Measurements from ENCODE around the gene SEL1L3. TPM values are rescaled to one million over a fixed set of nuclear protein-coding genes. Genes with fewer than 3 reads are reported as not detected.
A peak's percentile ranks its signal among the peaks of the same experiment; 100 is the strongest.

The SEL1L3 gene
- total and polyA plus RNA-seq, 9 of the 15 experiments (the other 6 are each of a cell fraction or from before 2014, with no cell fraction given), result 10.0 to 44.3 (median 21.6) TPM

GRCh38 chr4:25814301-25815136 lies 48.3 kb downstream of the SEL1L3 start:
- DNase-seq (ENCODE audit: extremely low read depth in 1 of 4, low spot score in 3 of 4) (no peak), FAIRE-seq (no peak), ATAC-seq (0 out of 3 replicates have a peak, but pooled peaks have one; percentile 29)
- H3K9me1 ChIP-seq (ENCODE audit: control insufficient read depth, insufficient read depth, low read length), result no peaks in the 10 kb centered on the region
- no peaks in the 10 kb centered on the region for H4K20me1 ChIP-seq (replicated peaks; ENCODE audit: control insufficient read depth, insufficient read depth, low read length)
- BruUV-seq (replicated peaks), result no TSS peak
- H2AFZ ChIP-seq (ENCODE audit: low read depth, low read length), result no peak overlapping the region
- no peak overlapping the region for H3K4me3 ChIP-seq
- intact Hi-C loops (cut with micrococcal nuclease) (no loop called here), in situ Hi-C loops (cut with MboI) (no loop called here)
- peaks cover 14% of the 10 kb centered on the region; the same call in 2 of the 3 replicates for H3K36me3 ChIP-seq (ENCODE audit: control insufficient read depth, insufficient read depth, low read length)
- H3K27me3 ChIP-seq (ENCODE audit: control insufficient read depth in 2 of 2, insufficient read depth in 2 of 2, low read length in 2 of 2), result no peaks in the 10 kb centered on the region
- no peaks in the 10 kb centered on the region for H3K4me1 ChIP-seq (replicated peaks in 1 of 2; ENCODE audit: control insufficient read depth in 2 of 2, insufficient read depth in 2 of 2, low read length in 2 of 2)
- WGBS (ENCODE audit: insufficient coverage, low coverage, missing lambda C conversion rate), result 70% methylated on average over 13 of the region's 13 CpGs
- no peak for TF ChIP-seq ZNF354B (CRISPR knock-in tag; IDR thresholded peaks at IDR 0.05)
- no peak for TF ChIP-seq SIN3A (IDR thresholded peaks at IDR 0.05; ENCODE audit: borderline replicate concordance in 2 of 2, control insufficient read depth in 1 of 2, low read depth in 2 of 2, low read length in 2 of 2)
- TF ChIP-seq ZBTB1 (CRISPR knock-in tag; IDR thresholded peaks at IDR 0.05; ENCODE audit: borderline replicate concordance, low read depth), result no peak
- no peak for TF ChIP-seq RUNX1 (IDR thresholded peaks at IDR 0.05; ENCODE audit: low read depth)
- TF ChIP-seq XRCC3 (IDR thresholded peaks at IDR 0.05), result no peak
- TF ChIP-seq STAG1 (CRISPR knock-in tag; IDR thresholded peaks at IDR 0.05; ENCODE audit: borderline replicate concordance), result no peak
- no peak for TF ChIP-seq PTTG1 (tag; IDR thresholded peaks at IDR 0.05; ENCODE audit: low read depth)
- TF ChIP-seq XRCC4 (IDR thresholded peaks at IDR 0.05; ENCODE audit: extremely low read depth, insufficient read depth, insufficient read length), result no peak
- no peak for TF ChIP-seq POU5F1 (IDR thresholded peaks at IDR 0.05; ENCODE audit: borderline replicate concordance, low read depth, low read length, partially characterized antibody)
- TF ChIP-seq ARID2 (IDR thresholded peaks at IDR 0.05), result no peak
- no peak for TF ChIP-seq PHTF2 (CRISPR knock-in tag; IDR thresholded peaks at IDR 0.05)
- TF ChIP-seq GATA2 (CRISPR knock-in tag; IDR thresholded peaks at IDR 0.05), result no peak
- TF ChIP-seq NONO (IDR thresholded peaks at IDR 0.05; ENCODE audit: low read depth in 2 of 2, low read length in 1 of 2), result no peak
- no peak for TF ChIP-seq RBM17 (IDR thresholded peaks at IDR 0.05; ENCODE audit: borderline replicate concordance, low read depth, low read length)
- no peak for TF ChIP-seq YBX1 (IDR thresholded peaks at IDR 0.05)
- TF ChIP-seq SMARCE1 (IDR thresholded peaks at IDR 0.05), result no peak
- TF ChIP-seq FOXJ3 (CRISPR knock-in tag; IDR thresholded peaks at IDR 0.05), result no peak
- TF ChIP-seq ELF2 (CRISPR knock-in tag; IDR thresholded peaks at IDR 0.05), result no peak
- no peak for TF ChIP-seq L3MBTL2 (IDR thresholded peaks at IDR 0.05)
- no peak overlapping the region for H3K4me2 ChIP-seq (ENCODE audit: insufficient read depth, low read length)
- ChIA-PET POLR2A (interaction anchor here (0.6 kb wide), 1 partner anchor 1020 kb away, joined by 4 read pairs; no protein-coding TSS in a partner anchor), CTCF (ENCODE audit: low intra/inter-chr PET ratio) (no interaction called here)
- H3K9ac ChIP-seq (ENCODE audit: insufficient read depth in 1 of 2, low read depth in 2 of 2, low read length in 2 of 2), result no peak overlapping the region
- H3K27ac ChIP-seq (ENCODE audit: extremely low read depth, low read depth, low read length), result no peak overlapping the region
- H3K79me2 ChIP-seq (ENCODE audit: control insufficient read depth, insufficient read depth, low read length), result no peaks in the 10 kb centered on the region
- H3K9me3 ChIP-seq (replicated peaks; ENCODE audit: control insufficient read depth, insufficient read depth, low read depth, low read length), result no peaks in the 10 kb centered on the region
